ENCODE measurements around the gene ARL8B.

The ARL8B gene

DNA sequence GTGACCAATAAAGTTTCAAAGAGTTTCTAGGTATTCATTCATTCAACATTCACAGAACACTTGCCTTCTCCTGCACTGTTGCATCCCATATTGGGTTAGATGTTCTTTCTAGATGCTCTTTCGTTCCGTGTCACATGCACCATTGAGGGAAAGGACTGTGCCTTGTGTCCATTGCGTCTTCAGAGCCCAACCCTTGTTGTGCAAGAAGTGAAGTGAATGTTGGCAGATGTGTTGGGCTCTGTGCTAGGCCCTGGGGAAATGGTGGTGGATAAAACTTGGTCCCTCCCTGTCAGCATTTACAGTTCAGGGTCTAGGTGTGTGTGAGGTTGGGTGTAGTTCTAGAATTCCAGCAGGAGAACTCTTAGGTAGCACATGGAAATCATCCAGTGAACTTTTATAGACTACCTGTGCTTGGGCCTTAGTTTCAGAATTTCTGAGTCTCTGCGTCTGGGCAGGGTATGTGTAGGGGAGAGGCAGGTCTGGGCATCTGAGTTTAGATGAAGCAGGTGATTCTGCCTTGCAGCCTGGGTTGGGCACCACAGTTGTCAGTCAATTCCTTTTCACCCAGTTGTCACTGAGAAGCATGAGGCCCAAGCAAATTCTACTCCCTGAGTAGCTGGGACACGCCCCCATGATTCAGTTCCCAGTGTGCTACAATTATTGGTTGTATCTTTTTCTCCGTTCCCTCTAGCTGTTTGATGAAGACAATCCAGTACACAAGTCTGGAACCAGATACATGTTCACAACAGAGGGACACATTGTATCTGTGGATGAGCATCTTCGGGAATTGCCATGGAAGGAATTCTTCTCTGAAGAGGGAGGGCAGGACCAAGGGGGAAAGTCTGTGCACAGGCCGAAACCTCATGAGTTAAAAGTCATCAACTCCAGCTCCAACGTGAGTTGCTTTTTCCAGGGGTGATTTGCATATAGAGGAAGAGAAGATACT lies 90.8 kb downstream of the ARL8B start:
- DNase-seq (ENCODE audit: low read depth) = no peak

DNA sequence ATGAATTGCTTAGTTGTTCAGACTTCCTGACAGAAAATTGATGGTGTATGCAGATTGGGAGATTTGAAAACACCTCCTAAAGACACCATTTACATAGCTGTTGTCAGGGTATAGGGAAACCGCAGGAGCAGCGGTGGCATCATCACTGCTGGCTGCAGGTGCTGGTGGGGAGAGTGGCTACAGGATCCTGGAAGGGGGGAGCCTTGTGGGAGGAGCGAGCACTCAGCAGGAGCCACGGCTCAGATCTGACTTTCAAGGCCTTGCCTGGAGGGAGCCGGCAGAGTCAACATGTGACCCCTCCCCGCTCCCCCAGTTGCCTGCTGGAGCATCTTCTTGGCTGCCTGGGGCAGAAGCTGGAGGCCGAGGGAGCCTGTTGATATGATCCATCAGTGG lies 91.5 kb downstream of the ARL8B start:
- no peak for DNase-seq (ENCODE audit: low read depth)

DNA sequence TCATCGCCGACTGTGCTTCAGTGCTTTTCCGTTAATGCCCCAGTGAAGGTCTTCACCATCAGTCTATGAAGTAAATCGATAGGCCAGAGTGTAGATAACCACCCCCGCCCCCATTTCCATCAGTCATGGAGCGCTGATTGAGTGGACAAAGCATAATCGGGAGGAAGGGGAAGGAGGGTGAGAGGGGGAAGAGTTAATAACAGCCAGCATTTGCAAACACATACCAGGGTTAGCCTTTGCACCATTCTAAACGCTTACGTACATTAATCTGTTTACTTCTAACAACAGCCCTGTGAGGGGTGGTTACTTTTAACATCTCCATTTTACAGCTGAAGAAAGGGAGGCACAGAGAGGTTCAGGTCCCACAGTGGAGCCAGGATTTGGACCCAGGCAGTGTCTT lies 92.3 kb downstream of the ARL8B start:
- no peak for DNase-seq (ENCODE audit: low read depth)

DNA sequence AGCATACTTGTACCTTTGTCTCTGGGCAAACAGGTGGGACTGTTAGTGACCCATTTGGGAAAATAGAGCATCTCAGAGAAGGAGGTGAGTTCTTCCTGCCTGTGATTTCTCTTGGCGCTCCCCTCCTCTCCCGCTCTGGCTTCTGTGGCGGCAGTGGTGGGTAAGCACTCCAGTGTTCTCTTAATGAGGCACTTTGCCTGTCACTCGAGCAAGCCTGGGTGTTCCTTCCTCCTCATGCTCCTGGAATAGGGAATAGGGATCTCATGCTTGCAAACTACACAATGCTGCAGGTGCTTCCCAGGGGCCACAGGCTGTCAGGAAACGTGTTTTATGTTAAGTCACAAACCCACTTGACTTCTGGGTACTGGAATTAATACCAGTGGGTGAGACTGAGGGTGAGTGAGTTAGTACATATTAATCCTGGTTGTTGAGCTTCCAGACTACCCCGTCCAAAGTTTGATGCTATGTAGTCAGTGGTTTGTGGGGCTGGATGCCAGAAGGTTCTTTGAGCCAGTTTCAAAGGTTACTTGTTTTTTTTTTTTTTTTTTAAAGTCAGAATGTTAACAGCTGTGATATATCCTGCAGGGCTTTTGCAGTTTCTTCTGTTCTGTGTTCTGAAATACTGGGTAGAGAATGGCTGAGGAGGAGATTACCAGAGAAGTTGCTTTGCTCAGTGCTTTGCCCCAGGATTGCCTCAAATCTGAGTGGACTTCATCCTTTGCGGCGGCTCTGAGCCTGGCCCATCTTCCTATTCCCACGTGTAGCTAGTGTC lies 95.9 kb downstream of the ARL8B start:
- no peak for DNase-seq (ENCODE audit: low read depth)

DNA sequence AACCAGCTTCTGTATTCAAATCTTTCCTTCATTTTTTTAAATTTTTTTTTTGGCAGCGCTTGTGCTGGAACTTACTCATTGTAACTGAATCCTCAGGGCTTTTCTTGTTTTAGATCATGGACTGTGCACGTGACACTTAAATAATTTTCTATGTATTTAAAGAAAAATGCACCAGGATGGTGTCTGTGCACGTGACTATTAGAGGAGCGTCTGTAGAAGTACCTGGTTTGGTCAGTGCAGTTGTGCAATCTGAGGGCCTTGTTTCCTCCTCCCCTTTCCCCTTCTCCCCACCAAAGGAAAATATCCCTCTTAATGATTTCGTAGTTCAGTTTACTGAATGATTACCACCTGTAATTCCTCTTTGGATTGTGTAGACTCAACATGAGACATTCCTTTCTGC lies 96.7 kb downstream of the ARL8B start:
- no peak for DNase-seq (ENCODE audit: low read depth)

DNA sequence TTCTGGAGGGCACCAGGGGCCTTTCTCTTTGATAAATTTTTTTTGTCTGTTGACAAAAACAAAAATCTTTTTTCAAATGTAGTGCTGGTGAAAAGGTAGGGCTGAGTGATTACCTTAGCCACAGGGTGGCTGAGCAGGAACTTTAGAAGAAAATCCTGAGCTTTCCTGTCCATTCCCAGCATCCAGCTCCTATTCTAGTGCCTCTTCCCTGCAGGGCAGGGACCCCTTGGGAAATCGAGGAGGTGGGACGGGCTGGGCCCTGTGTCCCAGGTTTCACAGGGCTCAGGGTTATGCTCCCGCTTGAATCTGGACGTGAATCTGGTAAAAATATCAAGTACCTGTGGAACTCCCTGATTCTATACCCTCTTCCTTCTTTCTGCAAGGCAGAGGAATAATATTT lies 97.1 kb downstream of the ARL8B start:
- no peak for DNase-seq (ENCODE audit: low read depth)

DNA sequence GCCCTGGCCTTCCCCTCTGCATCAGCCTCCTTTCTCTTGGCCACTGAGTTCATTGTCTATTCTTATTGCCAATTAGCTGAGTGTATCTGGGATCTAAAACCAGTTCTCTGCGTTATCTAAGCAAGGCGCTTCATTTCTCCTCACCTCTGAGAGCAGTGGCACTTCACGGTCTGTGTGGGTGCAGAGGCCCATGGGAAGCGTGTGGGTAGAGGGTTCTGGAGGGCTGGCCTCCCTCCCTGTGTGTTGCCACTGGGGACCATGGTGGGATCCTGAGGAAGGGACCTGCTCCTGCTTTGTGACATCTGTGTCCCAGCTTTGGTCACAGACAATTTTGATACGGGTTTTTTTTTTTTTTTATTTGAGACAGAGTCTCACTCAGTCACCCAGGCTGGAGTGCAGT lies 98.1 kb downstream of the ARL8B start:
- DNase-seq (ENCODE audit: low read depth) = no peak

DNA sequence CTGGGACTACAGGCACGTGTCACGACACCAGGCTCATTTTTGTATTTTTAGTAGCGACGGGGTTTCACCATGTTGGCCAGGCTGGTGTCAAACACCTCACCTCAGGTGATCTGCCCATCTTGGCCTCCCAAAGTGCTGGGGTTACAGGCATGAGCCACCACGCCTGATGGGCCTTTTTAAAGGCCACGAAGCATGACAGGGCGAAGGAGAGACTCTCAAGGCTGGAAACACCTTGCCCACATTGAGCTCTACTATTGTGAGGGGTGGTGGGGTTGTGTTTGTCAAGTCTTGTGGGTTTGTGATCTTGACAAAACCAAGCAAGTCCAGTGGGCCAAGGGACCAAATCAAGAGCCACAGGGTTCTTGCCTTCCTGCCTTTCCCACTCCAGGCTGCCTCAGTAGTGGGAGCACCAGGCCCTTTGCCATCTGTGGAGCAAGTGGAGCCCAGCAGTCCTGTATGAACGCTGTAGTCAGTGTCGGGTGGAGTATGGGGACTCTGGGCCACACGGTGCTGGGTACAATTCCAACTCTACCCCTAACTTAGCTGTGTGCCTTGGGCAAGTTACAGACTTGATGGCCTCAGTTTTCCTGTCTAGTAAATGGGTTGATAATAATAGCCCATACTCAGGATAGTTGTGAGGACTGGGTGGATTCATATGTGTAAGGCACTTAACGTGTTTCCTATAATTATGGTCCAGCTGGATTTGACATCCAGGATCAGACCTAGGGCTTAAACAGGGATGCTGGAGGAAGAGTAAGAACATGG lies 98.8 kb downstream of the ARL8B start:
- DNase-seq (ENCODE audit: low read depth) = no peak

DNA sequence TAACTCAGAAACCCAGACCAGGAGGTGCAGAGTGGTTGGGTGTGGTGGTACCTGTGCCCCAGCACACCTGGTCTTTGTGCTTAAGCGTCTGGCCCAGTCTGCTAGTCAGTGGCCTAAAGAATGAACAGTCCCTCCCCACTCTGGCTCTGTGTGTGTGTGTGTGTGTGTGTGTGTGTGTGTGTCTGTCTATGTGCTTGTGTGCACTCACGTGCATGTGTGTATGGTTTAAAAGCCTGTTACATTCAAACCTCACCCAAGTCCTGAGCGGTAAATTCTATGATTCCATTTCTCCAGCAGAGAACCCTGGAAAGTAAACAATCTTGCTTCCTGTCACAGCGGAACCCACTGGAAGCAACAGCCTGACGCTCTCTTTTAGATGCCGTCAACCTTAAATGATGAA lies 99.6 kb downstream of the ARL8B start:
- no peak for DNase-seq (ENCODE audit: low read depth)

DNA sequence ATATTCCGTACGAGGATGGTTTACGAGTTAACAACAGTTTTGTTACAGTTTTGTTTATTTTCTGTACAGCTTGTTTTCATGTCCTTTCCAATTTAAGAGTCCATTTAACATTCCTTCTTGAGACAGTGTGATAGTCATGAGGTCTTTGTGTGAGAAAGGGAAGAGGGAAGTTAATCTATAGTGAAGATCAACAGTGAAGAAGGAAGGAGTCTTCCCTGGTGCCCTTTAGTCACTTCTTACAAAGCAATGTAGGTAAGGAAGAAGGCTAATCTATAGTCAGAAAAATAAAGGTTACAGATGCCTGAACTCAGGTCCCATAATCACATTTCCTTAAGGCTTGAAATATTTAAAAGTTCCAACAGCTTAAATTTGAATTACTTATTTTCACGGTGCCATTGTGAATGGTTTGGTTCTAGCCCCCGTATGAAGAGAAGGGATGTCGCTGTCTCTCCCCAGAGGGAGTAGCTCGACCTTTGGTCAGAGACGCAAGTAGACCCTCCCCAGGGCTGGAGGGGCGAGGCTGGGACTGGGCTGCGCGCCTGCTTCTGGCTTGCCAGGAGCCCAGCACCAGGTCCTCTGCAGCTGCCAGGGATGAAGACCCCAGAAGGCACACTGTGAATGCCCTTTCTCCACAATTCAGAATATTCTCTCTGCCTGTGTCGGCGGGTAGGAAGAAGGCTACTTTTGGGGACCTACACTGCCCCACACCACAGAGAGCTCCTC lies 100.4 kb downstream of the ARL8B start:
- DNase-seq (ENCODE audit: low read depth) = no peak

DNA sequence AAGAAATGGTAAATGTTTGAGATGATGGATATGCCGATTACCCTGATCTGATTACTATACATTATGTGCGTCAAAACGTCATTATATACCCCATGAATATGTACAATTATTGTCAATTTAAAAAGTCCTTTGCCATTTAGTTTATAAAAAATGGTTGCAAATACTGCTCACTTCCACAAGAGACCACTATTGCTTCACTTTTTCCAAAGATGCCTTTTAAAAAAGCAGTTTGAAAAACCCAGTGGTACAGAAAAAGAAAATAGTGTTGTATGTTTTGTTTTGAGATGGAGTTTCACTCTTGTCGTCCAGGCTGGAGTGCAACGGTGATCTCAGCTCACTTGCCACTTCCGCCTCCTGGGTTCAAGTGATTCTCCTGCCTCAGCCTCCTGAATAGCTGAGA lies 104.7 kb downstream of the ARL8B start:
- no peak for DNase-seq (ENCODE audit: low read depth)

DNA sequence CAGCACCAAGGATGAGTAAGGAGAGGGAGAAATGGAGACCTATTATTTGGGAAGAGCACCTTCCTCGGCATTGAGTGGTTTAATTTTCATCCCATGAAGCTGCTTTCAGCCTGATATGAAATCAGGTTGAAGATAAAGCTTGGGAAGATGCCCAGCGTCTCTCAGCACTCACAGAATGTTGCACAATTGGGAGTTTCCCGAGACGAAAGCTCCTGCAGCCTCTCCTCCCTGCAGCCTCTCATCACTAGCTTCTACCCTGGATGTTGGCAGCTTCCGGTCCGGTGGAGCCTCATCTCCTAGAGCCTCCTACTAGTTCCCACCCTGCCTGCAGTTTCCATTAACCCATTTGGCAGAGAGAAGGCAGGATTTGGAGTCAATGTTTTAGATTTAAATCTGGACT lies 105.7 kb downstream of the ARL8B start:
- DNase-seq (ENCODE audit: low read depth) = no peak

DNA sequence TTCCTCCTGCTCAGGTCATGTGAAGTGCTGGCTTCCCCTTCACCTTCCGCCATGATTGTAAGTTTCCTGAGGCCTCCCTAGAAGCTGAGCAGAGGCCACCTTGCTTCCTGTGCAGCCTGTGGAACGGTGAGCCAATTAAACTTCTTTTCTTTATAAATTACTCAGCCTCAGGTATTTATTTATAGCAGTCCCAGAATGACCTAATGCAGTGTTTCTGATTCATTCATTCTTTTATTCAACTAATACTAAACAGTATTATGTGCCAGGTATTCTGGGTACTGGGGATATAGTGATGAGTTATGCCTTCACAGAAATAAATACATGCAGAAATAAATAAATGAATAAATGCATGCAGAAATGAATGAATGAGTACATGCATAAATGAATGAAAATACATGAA lies 107.3 kb downstream of the ARL8B start:
- no peak for DNase-seq (ENCODE audit: low read depth)
